C1 segment of cervical spinal cord (tissue), 14 donors: ENCODE measurements around the gene PGF.

Source experiments
- DNase-seq, 14 donors: peaks; one replicate each; lab custom pipeline; 2025; lab: John Stamatoyannopoulos, UW

Gene PGF

GRCh38 chr14:74902941-74903705 lies 52.3 kb downstream of the PGF start:
- DNase-seq = no peak

- DNase-seq = no peak
These were observed 56.7 kb downstream of the PGF start for GRCh38 chr14:74898694-74899093.

GRCh38 chr14:74898083-74898482 lies 57.3 kb downstream of the PGF start:
- no peak for DNase-seq

- DNase-seq = no peak
These were observed 57.8 kb downstream of the PGF start for GRCh38 chr14:74897642-74898041.

- no peak for DNase-seq
These were observed 59.0 kb downstream of the PGF start for GRCh38 chr14:74896400-74896799.

GRCh38 chr14:74893614-74894091 lies 61.7 kb downstream of the PGF start:
- DNase-seq = no peak

- no peak for DNase-seq
These were observed 62.7 kb downstream of the PGF start for GRCh38 chr14:74892745-74893144.

GRCh38 chr14:74891870-74892269 lies 63.5 kb downstream of the PGF start:
- no peak for DNase-seq
